Measurements from ENCODE around the gene TTC7B.

DNA sequence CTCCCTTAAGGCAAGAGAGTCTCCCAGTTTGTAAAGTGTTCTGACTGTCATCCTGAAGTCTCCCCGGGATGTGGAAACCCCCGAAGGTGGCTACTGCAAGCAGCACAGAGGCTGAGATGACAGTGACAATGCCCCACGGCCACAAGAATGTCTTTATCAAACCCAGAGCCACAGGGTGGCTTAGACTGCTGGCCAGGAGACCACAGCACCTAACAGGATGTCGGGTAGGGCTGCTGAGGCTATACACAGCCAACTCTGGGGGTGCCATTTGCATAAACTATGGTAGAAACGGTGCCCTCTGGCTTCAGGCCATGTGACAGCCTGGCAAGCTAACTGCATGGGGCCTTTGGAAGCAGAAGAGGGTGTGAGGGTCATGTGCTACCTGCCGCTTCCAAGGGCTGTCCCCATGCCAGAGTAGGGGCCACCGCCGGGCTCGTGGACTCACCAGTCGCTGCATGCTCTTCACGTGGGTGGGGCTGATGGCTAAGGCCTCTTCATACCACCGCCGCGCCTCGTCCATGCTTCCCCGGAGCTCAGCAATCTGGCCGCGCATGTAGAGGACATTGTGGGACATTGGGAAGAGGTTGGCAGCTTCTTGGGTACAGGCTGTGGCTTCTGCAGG, 238.5 kb downstream of the TTC7B start:
- TF ChIP-seq, protein P1, sequence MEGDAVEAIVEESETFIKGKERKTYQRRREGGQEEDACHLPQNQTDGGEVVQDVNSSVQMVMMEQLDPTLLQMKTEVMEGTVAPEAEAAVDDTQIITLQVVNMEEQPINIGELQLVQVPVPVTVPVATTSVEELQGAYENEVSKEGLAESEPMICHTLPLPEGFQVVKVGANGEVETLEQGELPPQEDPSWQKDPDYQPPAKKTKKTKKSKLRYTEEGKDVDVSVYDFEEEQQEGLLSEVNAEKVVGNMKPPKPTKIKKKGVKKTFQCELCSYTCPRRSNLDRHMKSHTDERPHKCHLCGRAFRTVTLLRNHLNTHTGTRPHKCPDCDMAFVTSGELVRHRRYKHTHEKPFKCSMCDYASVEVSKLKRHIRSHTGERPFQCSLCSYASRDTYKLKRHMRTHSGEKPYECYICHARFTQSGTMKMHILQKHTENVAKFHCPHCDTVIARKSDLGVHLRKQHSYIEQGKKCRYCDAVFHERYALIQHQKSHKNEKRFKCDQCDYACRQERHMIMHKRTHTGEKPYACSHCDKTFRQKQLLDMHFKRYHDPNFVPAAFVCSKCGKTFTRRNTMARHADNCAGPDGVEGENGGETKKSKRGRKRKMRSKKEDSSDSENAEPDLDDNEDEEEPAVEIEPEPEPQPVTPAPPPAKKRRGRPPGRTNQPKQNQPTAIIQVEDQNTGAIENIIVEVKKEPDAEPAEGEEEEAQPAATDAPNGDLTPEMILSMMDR (conservative IDR thresholded peaks at IDR 0.05): no peak
- no peak for TF ChIP-seq ZFX (IDR thresholded peaks at IDR 0.05)

Measured in C4-2B (cell line).